ENCODE data around the gene ZNF521.

ZNF521 gene

DNA sequence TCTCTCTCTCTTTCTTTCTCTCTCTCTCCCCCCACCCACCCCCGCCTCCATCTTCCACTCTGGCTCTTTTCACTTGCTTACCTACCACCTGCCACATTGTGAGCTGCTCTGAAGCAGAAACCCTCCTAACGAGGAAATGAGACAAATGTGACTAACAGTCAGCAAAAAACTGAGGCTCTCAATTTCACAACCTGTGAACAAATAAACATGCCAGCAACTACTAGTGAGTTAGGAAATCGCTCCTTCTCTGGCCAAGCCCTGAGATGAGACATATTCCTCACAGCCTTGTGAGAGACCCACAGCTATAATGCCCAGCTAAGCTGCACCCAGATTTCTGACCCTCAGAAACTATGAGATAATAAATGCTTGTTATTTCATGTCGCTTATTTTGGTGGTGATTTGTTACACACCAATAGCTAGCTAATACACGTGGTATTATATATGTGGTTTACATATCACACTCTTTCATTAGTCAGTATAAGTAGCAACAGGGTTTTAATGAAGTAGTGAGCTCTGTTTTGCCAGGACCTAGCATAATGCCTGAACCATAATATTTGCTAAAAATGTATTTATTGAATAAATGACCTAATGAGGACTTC is 8.4 kb upstream of the ZNF521 start:
- H3K27ac ChIP-seq = no peak overlapping the region
- TF ChIP-seq, protein P1, sequence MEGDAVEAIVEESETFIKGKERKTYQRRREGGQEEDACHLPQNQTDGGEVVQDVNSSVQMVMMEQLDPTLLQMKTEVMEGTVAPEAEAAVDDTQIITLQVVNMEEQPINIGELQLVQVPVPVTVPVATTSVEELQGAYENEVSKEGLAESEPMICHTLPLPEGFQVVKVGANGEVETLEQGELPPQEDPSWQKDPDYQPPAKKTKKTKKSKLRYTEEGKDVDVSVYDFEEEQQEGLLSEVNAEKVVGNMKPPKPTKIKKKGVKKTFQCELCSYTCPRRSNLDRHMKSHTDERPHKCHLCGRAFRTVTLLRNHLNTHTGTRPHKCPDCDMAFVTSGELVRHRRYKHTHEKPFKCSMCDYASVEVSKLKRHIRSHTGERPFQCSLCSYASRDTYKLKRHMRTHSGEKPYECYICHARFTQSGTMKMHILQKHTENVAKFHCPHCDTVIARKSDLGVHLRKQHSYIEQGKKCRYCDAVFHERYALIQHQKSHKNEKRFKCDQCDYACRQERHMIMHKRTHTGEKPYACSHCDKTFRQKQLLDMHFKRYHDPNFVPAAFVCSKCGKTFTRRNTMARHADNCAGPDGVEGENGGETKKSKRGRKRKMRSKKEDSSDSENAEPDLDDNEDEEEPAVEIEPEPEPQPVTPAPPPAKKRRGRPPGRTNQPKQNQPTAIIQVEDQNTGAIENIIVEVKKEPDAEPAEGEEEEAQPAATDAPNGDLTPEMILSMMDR (IDR thresholded peaks at IDR 0.05) = no peak

DNA sequence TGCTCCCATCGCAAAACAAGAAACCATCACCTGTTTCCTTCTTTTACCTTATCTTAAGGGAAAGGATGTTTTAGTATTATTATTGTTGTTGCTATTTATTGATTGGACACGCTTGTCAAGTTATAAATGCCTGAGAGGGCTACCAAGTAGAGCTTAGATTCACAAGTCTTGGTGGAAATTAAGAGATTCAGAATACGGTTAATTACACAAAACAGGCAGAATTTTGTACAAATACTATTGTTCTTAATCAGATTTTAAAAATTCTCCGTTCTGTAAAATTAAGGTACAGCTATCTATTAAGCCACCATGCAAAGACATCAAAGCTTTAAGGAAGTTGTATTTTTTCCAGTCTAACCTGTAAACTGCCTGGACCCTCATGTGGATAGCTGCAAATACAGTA is 1.1 kb upstream of the ZNF521 start:
- no peak for TF ChIP-seq ZFX (IDR thresholded peaks at IDR 0.05; ENCODE audit: borderline replicate concordance)
- TF ChIP-seq, protein P1 (IDR thresholded peaks at IDR 0.05) = no peak
- no peak overlapping the region for H3K27ac ChIP-seq

DNA sequence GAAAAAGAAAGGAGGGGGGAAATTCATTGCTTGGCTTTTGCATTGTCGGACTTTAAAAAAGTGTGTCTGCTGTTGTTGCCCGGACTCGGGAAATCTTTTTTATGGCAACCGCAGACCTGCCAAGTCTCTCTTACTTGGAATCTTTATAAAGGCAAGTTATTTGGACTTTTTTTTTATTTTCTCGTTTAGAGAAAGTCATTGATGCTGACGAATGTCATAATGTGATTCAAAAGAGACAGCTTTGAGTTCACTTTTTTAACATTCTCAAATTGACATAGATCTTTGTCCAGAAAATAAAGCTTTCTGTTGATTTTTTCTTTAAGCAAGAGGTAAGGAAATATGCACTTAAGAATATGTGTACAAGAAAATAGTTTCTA is 651 bp upstream of the ZNF521 start:
- no peak for TF ChIP-seq ZFX (IDR thresholded peaks at IDR 0.05; ENCODE audit: borderline replicate concordance)
- TF ChIP-seq, protein P1 (IDR thresholded peaks at IDR 0.05) = no peak
- no peak overlapping the region for H3K27ac ChIP-seq

DNA sequence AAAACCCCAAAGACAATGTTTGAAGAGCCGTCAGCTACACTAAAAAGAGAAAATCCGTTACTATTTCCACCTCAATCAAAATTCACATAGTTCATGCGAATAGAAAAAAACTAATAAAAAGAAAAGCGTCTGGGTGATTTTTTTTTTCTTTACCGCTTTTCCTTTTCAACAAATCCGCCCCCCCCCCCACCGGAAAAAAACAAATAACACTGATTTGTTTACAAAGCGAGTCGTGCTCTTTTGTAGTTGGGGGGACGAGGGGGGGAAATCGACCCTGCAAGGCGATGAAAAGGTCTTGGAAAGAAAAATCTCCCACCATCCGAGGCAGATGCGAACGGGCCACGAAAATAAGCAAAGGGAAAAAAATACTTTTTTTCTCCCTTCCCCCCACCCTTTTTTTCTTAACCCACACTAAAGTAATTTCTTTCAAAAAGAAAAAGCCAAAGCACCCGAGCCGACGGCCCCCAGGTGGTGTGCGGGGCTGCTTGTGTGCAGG is 638 bp downstream of the ZNF521 start:
- no peak for TF ChIP-seq ZFX (IDR thresholded peaks at IDR 0.05; ENCODE audit: borderline replicate concordance)
- TF ChIP-seq, protein P1 (IDR thresholded peaks at IDR 0.05) = no peak
- H3K27ac ChIP-seq = no peak overlapping the region

DNA sequence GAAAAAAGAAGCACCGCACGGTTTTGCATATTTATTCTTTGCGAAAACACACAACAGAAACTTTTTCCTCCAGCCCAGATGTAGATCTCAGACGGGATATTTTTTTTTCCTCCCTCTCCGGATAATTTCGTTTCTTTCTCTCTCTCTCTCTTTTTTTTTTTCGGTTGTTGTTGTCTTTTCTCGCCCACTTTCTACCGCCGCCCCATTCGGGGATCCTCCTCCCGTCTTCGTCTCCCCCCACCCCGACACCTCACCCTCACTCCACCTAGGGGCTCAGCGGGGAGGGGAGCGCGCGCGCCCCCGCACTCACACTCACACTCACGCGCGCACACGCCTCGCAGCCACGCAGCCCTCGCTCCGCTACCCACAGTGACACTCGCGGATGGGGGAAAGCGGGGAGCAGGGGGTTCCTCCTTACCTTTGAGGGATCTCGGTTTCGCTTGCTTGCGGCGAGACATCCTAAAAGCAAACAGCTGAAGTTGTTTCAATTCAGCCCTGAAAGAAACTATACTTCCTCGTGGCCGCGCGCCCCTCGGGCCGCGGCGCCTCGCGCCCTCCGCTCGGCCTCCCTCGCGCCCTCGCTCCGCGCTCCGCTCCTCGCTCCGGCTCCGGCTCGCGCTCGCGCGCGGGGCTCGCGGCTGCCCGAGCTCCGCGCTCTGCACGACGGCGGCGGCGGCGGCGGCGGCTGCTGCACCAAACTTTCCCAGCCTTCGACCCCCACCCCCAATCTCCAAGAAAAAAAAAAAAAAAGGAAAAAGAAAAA is 1.3 kb downstream of the ZNF521 start:
- TF ChIP-seq, protein P1 (IDR thresholded peaks at IDR 0.05) = no peak
- TF ChIP-seq ZFX (IDR thresholded peaks at IDR 0.05; ENCODE audit: borderline replicate concordance) = no peak
- no peak overlapping the region for H3K27ac ChIP-seq

DNA sequence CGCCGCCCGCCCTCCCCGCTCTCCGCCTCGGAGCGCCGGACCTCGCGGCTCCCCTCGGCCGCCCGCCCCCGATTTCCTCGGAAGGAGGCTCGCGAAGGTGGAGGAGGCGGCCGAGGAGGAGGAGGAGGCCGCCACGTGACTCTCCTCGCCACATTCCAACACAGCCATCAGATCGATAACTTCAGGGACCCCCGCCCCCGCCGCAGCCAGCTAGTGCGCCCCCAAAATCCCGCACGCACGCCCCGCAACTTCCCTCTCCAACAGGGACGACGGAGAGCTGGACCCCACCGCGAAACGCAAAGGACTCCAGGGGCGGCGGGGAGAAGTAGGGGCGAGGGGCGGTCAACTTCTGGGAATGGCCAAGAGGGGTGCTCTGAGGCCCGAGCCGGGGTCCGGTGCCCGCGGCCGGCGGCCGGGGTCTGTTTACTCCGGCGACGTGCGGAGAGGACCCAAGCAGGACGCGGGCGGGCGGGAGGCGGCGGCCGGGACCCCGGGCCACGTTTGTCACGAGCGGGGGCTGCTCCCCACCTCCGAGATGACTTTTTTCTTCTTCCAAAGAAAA is 2.0 kb downstream of the ZNF521 start:
- H3K27ac ChIP-seq = no peak overlapping the region
- TF ChIP-seq ZFX (IDR thresholded peaks at IDR 0.05; ENCODE audit: borderline replicate concordance) = no peak
- TF ChIP-seq, protein P1 (IDR thresholded peaks at IDR 0.05) = no peak

All from 22Rv1 (cell line).